ENCODE data around the gene HASPIN.
"Not testable (repeated sequence)": the region's sequence is repeated elsewhere in the genome, so short reads cannot be mapped to it uniquely, and the experiment has no call there.

HASPIN gene

DNA sequence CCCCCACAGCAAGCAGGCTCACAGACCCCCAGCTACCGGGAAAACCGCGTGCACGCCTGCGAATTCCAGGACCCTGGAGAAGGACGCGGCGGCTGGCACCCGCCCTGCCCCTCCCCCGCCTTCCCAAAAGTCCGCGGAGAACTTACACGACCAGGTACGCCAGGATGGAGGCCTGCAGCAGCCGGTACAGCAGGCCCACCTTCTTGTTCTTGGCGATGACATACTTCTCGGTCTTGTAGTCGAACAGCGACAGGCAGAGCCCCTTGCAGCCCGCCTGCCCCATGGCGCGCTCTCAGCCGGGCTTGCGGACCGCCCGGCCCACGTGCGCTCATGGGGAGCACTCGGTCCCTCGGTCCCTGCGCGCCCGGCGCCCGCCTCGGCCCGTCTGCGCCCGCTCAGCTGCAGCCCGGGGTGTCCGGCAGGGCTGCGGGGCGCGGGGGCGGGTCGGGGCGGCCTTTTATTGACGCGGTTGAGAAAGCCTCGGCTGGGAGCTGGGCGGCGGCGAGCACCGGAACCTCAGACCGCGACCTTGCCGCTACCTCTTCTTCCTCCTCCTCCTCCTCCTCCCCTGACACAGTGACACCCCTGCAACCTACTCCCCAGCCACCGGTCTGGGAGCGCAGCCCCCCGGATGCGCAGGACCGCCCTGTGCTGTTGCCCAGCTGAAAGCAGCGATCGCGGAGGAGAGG, 27.8 kb upstream of the HASPIN start, which contains the start of gene P2RX5:
Gene P2RX5, minus strand, starts transcription at position 433 of the 689 bp plus-strand sequence. Its CDS starts 150 bp downstream, at position 283.
- peak within 1 kb of the TSS; percentile 61 for H3K4me3 ChIP-seq (ENCODE audit: low read depth, low read length)

GRCh38 chr17:3697103-3697476, 26.6 kb upstream of the HASPIN start:
- no peak overlapping the region for H3K4me3 ChIP-seq (ENCODE audit: low read depth, low read length)

GRCh38 chr17:3698139-3698538, 25.6 kb upstream of the HASPIN start:
- no peak overlapping the region for H3K4me3 ChIP-seq (ENCODE audit: low read depth, low read length)

DNA sequence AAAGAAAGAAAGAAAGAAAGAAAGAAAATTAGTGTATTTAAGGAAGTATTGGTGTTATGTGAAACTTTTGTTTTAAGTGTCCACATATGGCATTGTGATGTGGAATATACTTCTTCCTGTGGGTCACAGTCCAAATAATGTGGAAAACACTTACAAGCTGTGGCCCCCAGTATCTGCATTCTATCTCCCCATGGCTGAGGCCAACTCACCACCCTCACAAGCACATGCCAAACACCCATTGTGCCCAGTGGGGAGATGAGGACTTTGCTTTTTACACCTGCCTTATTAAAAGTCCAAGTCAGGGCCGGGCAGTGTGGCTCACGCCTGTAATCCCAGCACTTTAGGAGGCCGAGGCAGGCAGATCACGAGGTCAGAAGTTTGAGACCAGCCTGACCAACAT, 23.8 kb upstream of the HASPIN start:
- no peak overlapping the region for H3K4me3 ChIP-seq (ENCODE audit: low read depth, low read length)

DNA sequence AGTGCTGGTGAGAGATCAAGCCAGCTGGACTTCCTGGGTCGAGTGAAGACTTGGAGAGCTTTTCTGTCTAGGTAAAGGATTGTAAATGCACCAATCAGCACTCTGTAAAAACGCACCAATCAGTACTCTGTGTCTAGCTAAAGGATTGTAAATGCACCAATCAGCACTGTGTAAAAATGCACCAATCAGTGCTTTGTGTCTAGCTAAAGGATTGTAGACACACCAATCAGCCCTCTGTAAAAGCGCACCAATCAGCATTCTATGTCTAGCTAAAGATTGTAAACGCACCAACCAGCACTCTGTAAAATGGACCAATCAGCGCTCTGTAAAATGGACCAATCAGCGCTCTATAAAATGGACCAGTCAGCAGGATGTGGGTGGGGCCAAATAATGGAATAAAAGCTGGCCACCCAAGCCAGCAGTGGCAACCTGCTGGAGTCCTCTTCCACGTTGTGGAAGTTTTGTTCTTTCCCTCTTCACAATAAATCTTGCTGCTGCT, 21.6 kb upstream of the HASPIN start:
- not testable (repeated sequence) for H3K4me3 ChIP-seq (ENCODE audit: low read depth, low read length)

DNA sequence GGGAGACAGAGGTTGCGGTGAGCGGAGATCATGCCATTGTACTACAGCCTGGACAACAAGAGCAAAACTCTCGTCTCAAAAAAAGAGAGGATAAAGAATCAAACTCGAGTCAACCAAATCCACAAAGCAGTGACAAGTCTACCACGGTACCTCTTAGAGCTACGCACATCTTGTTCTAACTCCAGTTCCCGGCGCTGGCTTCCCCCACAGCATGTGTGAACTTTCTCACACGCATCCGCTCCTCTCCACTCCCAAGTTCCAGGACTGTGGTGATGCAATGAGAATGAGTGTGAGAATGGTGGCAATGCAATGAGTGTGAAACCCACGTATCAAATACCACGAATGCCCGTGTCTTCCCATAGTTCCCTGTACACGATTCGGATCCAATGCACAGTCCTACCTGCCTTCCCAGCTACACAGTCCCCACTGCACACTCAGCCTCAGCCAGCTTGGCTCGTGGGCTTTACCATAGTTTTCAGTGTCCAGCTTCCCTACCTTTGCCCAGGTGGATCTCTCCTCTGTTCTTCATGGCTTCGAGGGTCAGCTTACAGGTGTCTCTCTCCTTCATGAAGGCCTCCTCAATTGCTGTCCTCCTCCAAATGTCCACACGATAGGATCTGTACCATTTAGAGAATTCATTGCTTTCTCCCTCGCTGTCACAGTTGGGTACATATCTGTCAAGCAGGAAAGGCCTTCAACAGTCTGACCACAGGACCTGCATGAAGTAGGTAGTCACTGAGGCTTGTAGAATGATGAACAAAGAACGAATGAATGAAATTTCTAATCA, 18.6 kb upstream of the HASPIN start:
- no peak overlapping the region for H3K4me3 ChIP-seq (ENCODE audit: low read depth, low read length)

DNA sequence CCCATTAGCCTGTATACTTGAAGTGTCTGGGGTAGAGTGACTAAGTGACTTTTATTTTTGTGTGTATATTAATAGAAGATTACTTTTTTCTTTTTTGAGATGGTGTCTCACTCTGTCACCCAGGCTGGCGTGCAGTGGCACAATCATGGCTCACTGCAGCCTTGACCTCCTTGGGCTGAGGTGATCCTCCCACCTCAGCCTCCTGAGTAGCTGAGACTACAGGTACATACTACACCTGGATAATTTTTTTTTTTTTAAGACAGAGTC, 18.1 kb upstream of the HASPIN start:
- not testable (repeated sequence) for H3K4me3 ChIP-seq (ENCODE audit: low read depth, low read length)

DNA sequence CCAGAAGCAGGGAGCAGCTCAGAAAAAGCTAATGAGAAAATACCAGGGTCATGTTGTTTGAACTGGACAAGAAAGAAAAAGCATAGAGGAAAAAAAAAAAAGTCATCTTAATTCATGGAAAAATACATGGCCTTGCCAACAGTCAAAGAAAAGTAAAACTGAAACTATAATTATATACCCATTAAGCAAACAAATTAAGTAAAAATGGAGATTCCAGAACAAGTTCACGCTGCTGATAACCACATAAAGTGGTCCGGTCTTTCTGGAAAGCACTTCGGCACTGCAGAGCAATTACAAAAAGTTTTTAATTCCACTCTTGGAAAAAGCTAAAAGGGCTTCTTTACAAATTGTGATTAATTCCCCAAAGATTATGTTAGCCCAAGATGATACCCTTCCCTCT, 15.3 kb upstream of the HASPIN start:
- no peak overlapping the region for H3K4me3 ChIP-seq (ENCODE audit: low read depth, low read length)

- no peak overlapping the region for H3K4me3 ChIP-seq (ENCODE audit: low read depth, low read length)
Measured at GRCh38 chr17:3710951-3711383, 12.7 kb upstream of the HASPIN start.

GRCh38 chr17:3712811-3713463, 10.8 kb upstream of the HASPIN start:
- H3K4me3 ChIP-seq (ENCODE audit: low read depth, low read length) = no peak overlapping the region

GRCh38 chr17:3715296-3715695, 8.4 kb upstream of the HASPIN start:
- H3K4me3 ChIP-seq (ENCODE audit: low read depth, low read length) = no peak overlapping the region

- H3K4me3 ChIP-seq (ENCODE audit: low read depth, low read length) = no peak overlapping the region
Measured at GRCh38 chr17:3718201-3718600, 5.5 kb upstream of the HASPIN start.

GRCh38 chr17:3719265-3719664, 4.4 kb upstream of the HASPIN start:
- H3K4me3 ChIP-seq (ENCODE audit: low read depth, low read length) = no peak overlapping the region

DNA sequence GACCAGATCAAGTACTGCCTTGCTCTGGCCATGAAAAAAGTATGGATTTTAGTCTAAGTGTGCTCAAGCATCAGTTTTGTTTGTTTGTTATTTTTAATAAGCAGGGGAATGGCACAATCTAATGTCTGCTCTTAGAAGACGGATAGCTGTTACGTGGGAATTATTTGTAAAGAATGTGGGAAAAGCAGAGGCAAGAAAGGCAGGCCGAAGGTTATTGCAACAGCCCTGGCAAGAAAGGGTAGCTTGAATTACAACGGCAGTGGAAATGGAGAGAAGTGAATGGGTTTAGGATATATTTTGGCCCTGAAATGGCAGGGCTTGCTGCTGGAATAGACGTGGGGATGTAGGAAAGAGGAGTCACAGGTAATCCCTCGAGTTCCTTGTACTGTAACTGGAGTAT, 987 bp upstream of the HASPIN start:
- H3K4me3 ChIP-seq (ENCODE audit: low read depth, low read length) = peak overlapping the region; percentile 73

- H3K4me3 ChIP-seq (ENCODE audit: low read depth, low read length) = peak overlapping the region; percentile 73
Measured at GRCh38 chr17:3723188-3723555, 531 bp upstream of the HASPIN start.

GRCh38 chr17:3724378-3725077, 825 bp downstream of the HASPIN start:
- peak overlapping the region; percentile 73 for H3K4me3 ChIP-seq (ENCODE audit: low read depth, low read length)

GRCh38 chr17:3727041-3727440, 3.3 kb downstream of the HASPIN start:
- no peak overlapping the region for H3K4me3 ChIP-seq (ENCODE audit: low read depth, low read length)

DNA sequence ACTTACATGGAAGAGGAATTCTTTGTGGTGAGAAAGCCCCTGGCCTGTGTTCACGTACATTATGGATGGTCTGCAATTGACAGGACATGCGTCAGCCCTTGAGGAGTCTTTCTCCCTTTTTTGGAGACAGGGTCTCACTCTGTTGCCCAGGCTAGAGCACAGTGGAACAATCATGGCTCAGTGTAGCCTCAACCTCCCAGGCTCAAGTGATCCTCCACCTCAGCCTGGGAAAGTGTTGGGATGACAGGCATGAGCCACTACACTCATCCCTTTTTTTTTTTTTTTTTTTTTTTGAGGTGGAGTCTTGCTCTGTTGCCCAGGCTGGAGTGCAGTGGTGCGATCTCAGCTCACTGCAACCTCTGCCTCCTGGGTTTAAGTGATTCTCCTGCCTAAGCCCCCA, 4.4 kb downstream of the HASPIN start:
- H3K4me3 ChIP-seq (ENCODE audit: low read depth, low read length) = not testable (repeated sequence)

DNA sequence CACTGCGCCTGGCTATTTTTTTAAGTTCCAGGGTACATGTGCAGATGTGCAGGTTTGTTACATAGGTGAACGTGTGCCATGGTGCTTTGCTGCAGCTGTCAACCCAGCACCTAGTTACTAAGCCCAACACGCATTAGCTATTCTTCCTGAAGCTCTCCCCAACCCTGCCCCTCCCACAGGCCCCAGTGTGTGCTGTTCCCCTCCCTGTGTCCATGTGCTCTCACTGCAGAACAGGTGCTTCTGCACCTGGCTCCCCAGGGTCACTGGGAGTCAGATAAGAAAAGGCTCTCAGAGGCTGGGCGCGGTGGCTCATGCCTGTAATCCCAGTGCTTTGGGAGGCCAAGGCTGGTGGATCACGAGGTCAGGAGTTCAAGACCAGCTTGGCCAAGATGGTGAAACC, 6.2 kb downstream of the HASPIN start:
- H3K4me3 ChIP-seq (ENCODE audit: low read depth, low read length) = no peak overlapping the region

GRCh38 chr17:3730881-3731429, 7.3 kb downstream of the HASPIN start:
- H3K4me3 ChIP-seq (ENCODE audit: low read depth, low read length) = no peak overlapping the region

GRCh38 chr17:3732210-3732621, 8.5 kb downstream of the HASPIN start:
- no peak overlapping the region for H3K4me3 ChIP-seq (ENCODE audit: low read depth, low read length)

All from iPS-11a (cell line).